ENCODE measurements around the gene EEIG2. TPM values are rescaled to one million over a fixed set of nuclear protein-coding genes. Genes with fewer than 3 reads are reported as not detected.
A peak's percentile ranks its signal among the peaks of the same experiment; 100 is the strongest.
"Not testable (repeated sequence)": the region's sequence is repeated elsewhere in the genome, so short reads cannot be mapped to it uniquely, and the experiment has no call there.

Gene EEIG2
- total RNA-seq, 1 donor from 2014 or later: 1.3 TPM

DNA sequence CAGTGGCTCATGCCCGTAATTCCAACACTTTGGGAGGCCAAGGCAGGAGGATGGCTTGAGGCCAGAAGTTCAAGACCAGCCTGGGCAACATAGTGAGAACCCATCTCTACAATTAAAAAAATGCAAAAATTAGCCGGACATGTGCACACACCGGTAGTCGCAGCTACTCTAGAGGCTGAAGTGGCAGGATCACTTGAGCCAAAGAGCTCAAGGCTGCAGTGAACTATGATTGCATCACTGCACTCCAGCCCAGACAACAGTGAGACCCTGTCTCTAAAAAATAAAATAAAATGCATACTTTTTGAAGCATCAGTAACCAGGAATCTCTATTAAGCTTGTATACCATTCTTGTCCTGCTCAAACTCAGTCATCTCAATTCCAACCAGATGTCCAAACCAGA is 27.2 kb upstream of the EEIG2 start:
- no peaks in the 10 kb centered on the region for H3K27me3 ChIP-seq (ENCODE audit: control insufficient read depth, insufficient read depth, low read length)
- H3K36me3 ChIP-seq (ENCODE audit: control insufficient read depth, insufficient read depth, low read length): no peaks in the 10 kb centered on the region
- FAIRE-seq (no peak), DNase-seq (ENCODE audit: low read depth) (no peak)
- H3K4me3 ChIP-seq (ENCODE audit: low read depth, low read length): no peak overlapping the region
- TF ChIP-seq, protein P1, sequence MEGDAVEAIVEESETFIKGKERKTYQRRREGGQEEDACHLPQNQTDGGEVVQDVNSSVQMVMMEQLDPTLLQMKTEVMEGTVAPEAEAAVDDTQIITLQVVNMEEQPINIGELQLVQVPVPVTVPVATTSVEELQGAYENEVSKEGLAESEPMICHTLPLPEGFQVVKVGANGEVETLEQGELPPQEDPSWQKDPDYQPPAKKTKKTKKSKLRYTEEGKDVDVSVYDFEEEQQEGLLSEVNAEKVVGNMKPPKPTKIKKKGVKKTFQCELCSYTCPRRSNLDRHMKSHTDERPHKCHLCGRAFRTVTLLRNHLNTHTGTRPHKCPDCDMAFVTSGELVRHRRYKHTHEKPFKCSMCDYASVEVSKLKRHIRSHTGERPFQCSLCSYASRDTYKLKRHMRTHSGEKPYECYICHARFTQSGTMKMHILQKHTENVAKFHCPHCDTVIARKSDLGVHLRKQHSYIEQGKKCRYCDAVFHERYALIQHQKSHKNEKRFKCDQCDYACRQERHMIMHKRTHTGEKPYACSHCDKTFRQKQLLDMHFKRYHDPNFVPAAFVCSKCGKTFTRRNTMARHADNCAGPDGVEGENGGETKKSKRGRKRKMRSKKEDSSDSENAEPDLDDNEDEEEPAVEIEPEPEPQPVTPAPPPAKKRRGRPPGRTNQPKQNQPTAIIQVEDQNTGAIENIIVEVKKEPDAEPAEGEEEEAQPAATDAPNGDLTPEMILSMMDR (IDR thresholded peaks at IDR 0.05; ENCODE audit: insufficient read depth, low read length, severe bottlenecking): no peak

- Histone ChIP-seq H3K36me3 (ENCODE audit: control insufficient read depth, insufficient read depth, low read length) (no peaks in the 10 kb centered on the region), H3K4me3 (ENCODE audit: low read depth, low read length) (no peak overlapping the region), H3K27me3 (ENCODE audit: control insufficient read depth, insufficient read depth, low read length) (no peaks in the 10 kb centered on the region)
- TF ChIP-seq, protein P1 (IDR thresholded peaks at IDR 0.05; ENCODE audit: insufficient read depth, low read length, severe bottlenecking): no peak
- no peak for FAIRE-seq
- peak; percentile 8 for DNase-seq (ENCODE audit: low read depth)
Measured at GRCh38 chr1:108533351-108534083, 26.4 kb upstream of the EEIG2 start.

DNA sequence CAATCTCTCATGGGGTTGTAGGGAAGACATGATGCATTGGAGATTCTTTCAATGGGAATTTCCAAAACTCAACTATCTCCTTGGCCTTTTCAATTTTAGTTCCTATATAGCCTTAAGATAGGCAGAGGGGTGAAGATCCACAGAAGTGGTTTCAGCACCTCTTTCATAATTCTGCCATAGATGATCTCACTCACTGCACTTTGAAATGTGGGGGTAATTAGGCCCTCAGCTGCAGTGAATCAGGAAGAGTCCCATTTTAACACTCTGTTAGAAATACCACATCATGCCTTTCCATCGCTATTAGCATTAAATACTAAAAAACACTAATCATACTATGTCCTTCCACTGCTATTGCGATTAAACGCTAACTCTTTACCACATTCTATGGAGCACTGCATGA is 25.1 kb upstream of the EEIG2 start:
- H3K27me3 ChIP-seq (ENCODE audit: control insufficient read depth, insufficient read depth, low read length): no peaks in the 10 kb centered on the region
- no peaks in the 10 kb centered on the region for H3K36me3 ChIP-seq (ENCODE audit: control insufficient read depth, insufficient read depth, low read length)
- TF ChIP-seq, protein P1 (IDR thresholded peaks at IDR 0.05; ENCODE audit: insufficient read depth, low read length, severe bottlenecking): no peak
- H3K4me3 ChIP-seq (ENCODE audit: low read depth, low read length): no peak overlapping the region
- no peak for DNase-seq (ENCODE audit: low read depth)
- FAIRE-seq: no peak

DNA sequence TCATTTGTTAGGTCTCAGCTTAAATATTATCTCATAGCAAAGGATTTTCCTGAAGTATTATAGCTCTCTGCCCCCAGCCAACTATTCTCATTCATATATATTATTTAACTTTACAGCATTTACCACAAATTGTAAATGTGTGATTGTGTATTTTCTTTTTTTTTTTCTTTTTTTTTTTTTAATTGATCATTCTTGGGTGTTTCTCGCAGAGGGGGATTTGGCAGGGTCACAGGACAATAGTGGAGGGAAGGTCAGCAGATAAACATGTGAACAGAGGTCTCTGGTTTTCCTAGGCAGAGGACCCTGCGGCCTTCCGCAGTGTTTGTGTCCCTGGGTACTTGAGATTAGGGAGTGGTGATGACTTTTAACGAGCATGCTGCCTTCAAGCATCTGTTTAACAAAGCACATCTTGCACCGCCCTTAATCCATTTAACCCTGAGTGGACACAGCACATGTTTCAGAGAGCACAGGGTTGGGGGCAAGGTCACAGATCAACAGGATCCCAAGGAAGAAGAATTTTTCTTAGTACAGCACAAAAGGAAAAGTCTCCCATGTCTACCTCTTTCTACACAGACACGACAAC is 24.5 kb upstream of the EEIG2 start:
- DNase-seq (ENCODE audit: low read depth); FAIRE-seq; H3K4me3 ChIP-seq (ENCODE audit: low read depth, low read length); H3K36me3 ChIP-seq (ENCODE audit: control insufficient read depth, insufficient read depth, low read length); H3K27me3 ChIP-seq (ENCODE audit: control insufficient read depth, insufficient read depth, low read length): not testable (repeated sequence)

GRCh38 chr1:108536021-108536420 is 23.9 kb upstream of the EEIG2 start:
- not testable (repeated sequence) for FAIRE-seq; H3K36me3 ChIP-seq (ENCODE audit: control insufficient read depth, insufficient read depth, low read length); H3K4me3 ChIP-seq (ENCODE audit: low read depth, low read length); H3K27me3 ChIP-seq (ENCODE audit: control insufficient read depth, insufficient read depth, low read length); DNase-seq (ENCODE audit: low read depth)

DNA sequence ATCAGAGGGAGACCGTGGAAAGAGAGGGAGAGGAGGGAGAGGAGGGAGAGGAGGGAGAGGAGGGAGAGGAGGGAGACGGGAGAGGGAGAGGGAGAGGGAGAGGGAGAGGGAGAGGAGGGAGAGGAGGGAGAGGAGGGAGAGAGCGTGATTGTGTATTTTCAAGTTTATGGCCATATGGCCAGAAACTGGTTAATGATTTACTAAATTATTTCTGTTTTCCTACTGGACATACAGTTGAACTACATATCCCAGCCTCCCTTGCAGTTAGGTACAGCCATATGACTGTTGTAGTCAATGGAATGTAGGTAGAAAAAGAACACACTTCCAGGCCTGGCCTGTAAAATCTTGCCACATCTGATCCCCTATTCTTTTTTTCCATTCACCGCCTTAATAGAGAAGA is 23.1 kb upstream of the EEIG2 start:
- not testable (repeated sequence) for H3K4me3 ChIP-seq (ENCODE audit: low read depth, low read length); FAIRE-seq; H3K36me3 ChIP-seq (ENCODE audit: control insufficient read depth, insufficient read depth, low read length); H3K27me3 ChIP-seq (ENCODE audit: control insufficient read depth, insufficient read depth, low read length); DNase-seq (ENCODE audit: low read depth)

DNA sequence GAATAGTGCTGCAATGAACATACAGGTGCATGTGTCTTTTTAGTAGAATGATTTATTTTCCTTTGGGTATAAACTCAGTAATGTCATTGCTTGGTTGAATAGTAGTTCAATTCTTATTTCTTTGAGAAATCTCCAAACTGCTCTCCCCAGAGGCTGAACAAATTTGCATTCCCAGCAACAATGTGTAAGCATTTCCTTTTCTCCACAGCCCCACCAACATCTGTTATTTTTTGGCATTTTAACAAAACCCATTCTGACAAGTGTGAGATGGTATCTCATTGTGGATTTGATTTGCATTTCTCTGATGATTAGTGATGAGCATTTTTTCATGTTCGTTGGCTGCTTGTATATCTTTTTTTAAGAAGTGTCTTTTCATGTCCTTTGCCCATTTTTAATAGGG is 21.9 kb upstream of the EEIG2 start:
- H3K4me3 ChIP-seq (ENCODE audit: low read depth, low read length): no peak overlapping the region
- no peaks in the 10 kb centered on the region for H3K36me3 ChIP-seq (ENCODE audit: control insufficient read depth, insufficient read depth, low read length)
- DNase-seq (ENCODE audit: low read depth) (no peak), FAIRE-seq (no peak)
- TF ChIP-seq, protein P1 (IDR thresholded peaks at IDR 0.05; ENCODE audit: insufficient read depth, low read length, severe bottlenecking): no peak
- H3K27me3 ChIP-seq (ENCODE audit: control insufficient read depth, insufficient read depth, low read length): no peaks in the 10 kb centered on the region
